ENCODE results near the gene MAP4K5. TPM values are rescaled to one million over a fixed set of nuclear protein-coding genes. Genes with fewer than 3 reads are reported as not detected.
"Not testable (repeated sequence)": the region's sequence is repeated elsewhere in the genome, so short reads cannot be mapped to it uniquely, and the experiment has no call there.

Gene MAP4K5
- total RNA-seq: 21.0 and 23.1 TPM in 2 replicates

DNA sequence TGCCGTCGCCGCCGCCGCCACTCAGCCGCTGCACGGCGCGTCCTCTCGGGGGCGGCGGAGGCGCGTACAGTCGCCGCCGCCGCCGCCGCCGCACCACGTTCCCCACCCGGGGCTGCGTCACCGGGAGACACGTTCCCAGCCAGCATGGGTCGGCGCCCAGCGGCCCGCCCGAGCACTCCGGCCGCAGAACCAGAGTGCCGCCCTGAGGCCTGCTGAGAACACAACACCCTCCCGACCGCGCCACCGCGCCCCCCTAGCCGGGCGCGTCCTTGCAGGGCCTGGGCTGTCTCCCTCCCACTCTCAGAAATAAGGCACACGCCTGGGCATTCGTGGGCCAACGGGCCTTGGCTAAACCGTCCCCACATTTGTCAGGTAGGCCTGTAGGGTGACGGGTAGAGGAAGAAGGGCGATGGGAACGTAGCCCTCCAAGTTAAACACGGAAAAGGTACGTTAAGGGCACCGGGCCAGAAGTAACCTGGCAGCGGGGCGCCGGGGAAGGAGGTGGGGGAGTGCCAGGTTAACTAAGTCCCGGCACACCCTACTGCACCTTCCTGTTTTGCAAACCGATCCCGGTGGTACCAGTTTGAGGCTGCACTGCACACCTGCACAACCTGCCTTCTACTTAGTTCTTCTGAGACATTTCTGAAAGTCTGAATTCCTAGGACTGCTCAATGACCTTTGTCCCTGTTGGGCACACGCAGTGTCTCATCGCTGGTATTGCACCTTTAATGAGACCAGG, at the start of gene MAP4K5:
Gene MAP4K5, minus strand, starts transcription at position 68 of the 739 bp plus-strand sequence. CDS start 520 bp downstream, outside the sequence.
- DNase-seq (ENCODE audit: low spot score): peak; percentile 82
- peak within 1 kb of the TSS; percentile 88 for H3K4me3 Mint-ChIP-seq (ENCODE audit: low read depth)
- H3K4me1 Mint-ChIP-seq (ENCODE audit: low read depth): peaks cover 30% of the 10 kb centered on the region
- peak within 1 kb of the TSS; percentile 51 for H3K27ac Mint-ChIP-seq
- peaks cover 34% of the 10 kb centered on the region for H3K27me3 Mint-ChIP-seq (ENCODE audit: low read depth)
- peaks cover 10% of the 10 kb centered on the region for H3K36me3 Mint-ChIP-seq (ENCODE audit: low read depth)
- no peaks in the 10 kb centered on the region for H3K9me3 Mint-ChIP-seq
- intact Hi-C loops (cut with micrococcal nuclease): loop anchor here (1.0 to 5.0 kb wide), 6 partner anchors 11 to 680 kb away; partner anchors contain the start of genes CDKL1, NEMF and VCPKMT

GRCh38 chr14:50578433-50578832, 46.1 kb upstream of the MAP4K5 start:
- H3K9me3 Mint-ChIP-seq: no peaks in the 10 kb centered on the region
- H3K27ac Mint-ChIP-seq: no peak overlapping the region
- no peak overlapping the region for H3K4me3 Mint-ChIP-seq (ENCODE audit: low read depth)
- no peaks in the 10 kb centered on the region for H3K36me3 Mint-ChIP-seq (ENCODE audit: low read depth)
- DNase-seq (ENCODE audit: low spot score): no peak
- H3K4me1 Mint-ChIP-seq (ENCODE audit: low read depth): peaks cover 2% of the 10 kb centered on the region
- intact Hi-C loops (cut with micrococcal nuclease): no loop called here
- peaks cover 22% of the 10 kb centered on the region for H3K27me3 Mint-ChIP-seq (ENCODE audit: low read depth)

DNA sequence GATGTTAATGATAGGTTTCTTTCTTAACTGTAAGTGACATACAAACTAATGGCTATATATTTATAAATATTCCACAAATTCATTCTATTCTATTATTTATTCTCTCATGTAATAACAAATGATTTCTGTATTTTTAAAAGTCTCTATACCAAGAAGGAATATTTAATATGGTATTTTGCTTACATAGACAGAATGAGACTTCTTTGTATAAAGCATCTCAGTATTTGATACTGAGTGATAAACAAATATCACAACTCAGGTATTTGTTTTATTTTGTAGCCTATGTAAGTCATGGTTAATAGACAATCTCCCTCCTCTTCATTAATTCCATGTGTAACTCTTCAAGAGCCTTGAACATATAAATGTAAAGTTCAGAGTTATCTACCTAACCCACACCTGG, 45.6 kb upstream of the MAP4K5 start:
- DNase-seq (ENCODE audit: low spot score): no peak
- Mint-ChIP-seq H3K36me3 (ENCODE audit: low read depth) (no peaks in the 10 kb centered on the region), H3K27ac (no peak overlapping the region), H3K9me3 (no peaks in the 10 kb centered on the region), H3K4me3 (ENCODE audit: low read depth) (no peak overlapping the region), H3K4me1 (ENCODE audit: low read depth) (peaks cover 2% of the 10 kb centered on the region), H3K27me3 (ENCODE audit: low read depth) (peaks cover 20% of the 10 kb centered on the region)
- intact Hi-C loops (cut with micrococcal nuclease): no loop called here

- Mint-ChIP-seq H3K36me3 (ENCODE audit: low read depth) (no peaks in the 10 kb centered on the region), H3K27me3 (ENCODE audit: low read depth) (peaks cover 20% of the 10 kb centered on the region), H3K27ac (no peak overlapping the region), H3K9me3 (peaks cover 3% of the 10 kb centered on the region), H3K4me3 (ENCODE audit: low read depth) (no peak overlapping the region), H3K4me1 (ENCODE audit: low read depth) (peaks cover 2% of the 10 kb centered on the region)
- DNase-seq (ENCODE audit: low spot score): no peak
- intact Hi-C loops (cut with micrococcal nuclease): no loop called here
Observed at GRCh38 chr14:50575769-50576168, 43.4 kb upstream of the MAP4K5 start.

DNA sequence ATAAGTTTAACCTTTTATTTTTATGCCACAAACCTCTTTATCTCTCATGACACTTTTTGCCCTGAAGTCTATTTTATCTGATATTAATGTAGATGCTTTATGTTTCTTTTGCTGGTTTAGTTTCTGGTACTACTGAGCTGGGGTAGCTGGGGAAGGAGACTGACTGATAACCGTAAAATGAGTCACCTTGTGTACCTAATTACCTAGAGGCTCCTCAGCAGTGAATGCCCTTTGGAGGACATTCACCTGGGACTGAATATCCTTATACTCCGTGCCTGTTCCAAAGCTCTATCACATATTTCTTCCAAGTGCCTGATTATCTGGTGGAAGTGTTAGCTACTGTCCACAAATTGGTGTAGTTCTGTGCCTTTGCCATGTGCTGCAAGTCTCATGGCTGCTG, 41.5 kb upstream of the MAP4K5 start:
- Mint-ChIP-seq H3K27ac (no peak overlapping the region), H3K27me3 (ENCODE audit: low read depth) (peaks cover 8% of the 10 kb centered on the region), H3K4me1 (ENCODE audit: low read depth) (peaks cover 2% of the 10 kb centered on the region), H3K4me3 (ENCODE audit: low read depth) (no peak overlapping the region), H3K36me3 (ENCODE audit: low read depth) (no peaks in the 10 kb centered on the region), H3K9me3 (peaks cover 16% of the 10 kb centered on the region)
- DNase-seq (ENCODE audit: low spot score): no peak
- intact Hi-C loops (cut with micrococcal nuclease): no loop called here

GRCh38 chr14:50569714-50570274, 37.4 kb upstream of the MAP4K5 start:
- Mint-ChIP-seq H3K36me3 (ENCODE audit: low read depth) (no peaks in the 10 kb centered on the region), H3K9me3 (peaks cover 20% of the 10 kb centered on the region), H3K4me1 (ENCODE audit: low read depth) (no peaks in the 10 kb centered on the region), H3K27me3 (ENCODE audit: low read depth) (peaks cover 9% of the 10 kb centered on the region), H3K27ac (no peak overlapping the region), H3K4me3 (ENCODE audit: low read depth) (no peak overlapping the region)
- intact Hi-C loops (cut with micrococcal nuclease): no loop called here
- DNase-seq (ENCODE audit: low spot score): no peak

DNA sequence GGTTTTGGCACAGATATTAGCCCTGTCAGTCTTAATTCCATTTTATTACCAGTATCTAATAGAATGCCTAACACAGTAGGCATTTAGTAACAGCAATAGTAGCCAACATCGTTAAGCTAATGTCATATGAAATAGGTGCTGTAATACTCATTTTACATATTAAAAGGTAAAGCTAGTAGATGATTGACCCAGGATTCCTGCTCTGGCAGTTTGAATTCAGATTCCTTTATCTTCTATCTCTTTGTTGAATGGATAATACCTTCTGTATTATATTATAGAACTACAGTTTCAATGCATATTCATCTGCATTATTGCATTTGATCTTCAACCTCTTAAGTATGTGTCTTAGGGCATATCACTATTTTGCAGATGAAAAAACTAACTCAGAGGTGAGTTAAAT, 30.5 kb upstream of the MAP4K5 start:
- intact Hi-C loops (cut with micrococcal nuclease): no loop called here
- H3K4me1 Mint-ChIP-seq (ENCODE audit: low read depth): peaks cover 14% of the 10 kb centered on the region
- DNase-seq (ENCODE audit: low spot score): no peak
- H3K36me3 Mint-ChIP-seq (ENCODE audit: low read depth): no peaks in the 10 kb centered on the region
- H3K9me3 Mint-ChIP-seq: no peaks in the 10 kb centered on the region
- no peak overlapping the region for H3K27ac Mint-ChIP-seq
- no peak overlapping the region for H3K4me3 Mint-ChIP-seq (ENCODE audit: low read depth)
- H3K27me3 Mint-ChIP-seq (ENCODE audit: low read depth): peaks cover 49% of the 10 kb centered on the region

- Mint-ChIP-seq H3K4me3 (ENCODE audit: low read depth) (peak overlapping the region; percentile 69), H3K27me3 (ENCODE audit: low read depth) (peaks cover 60% of the 10 kb centered on the region), H3K9me3 (no peaks in the 10 kb centered on the region), H3K27ac (no peak overlapping the region), H3K4me1 (ENCODE audit: low read depth) (peaks cover 14% of the 10 kb centered on the region), H3K36me3 (ENCODE audit: low read depth) (no peaks in the 10 kb centered on the region)
- peak; percentile 22 for DNase-seq (ENCODE audit: low spot score)
- intact Hi-C loops (cut with micrococcal nuclease): no loop called here
Observed at GRCh38 chr14:50560931-50561285, 28.5 kb upstream of the MAP4K5 start.

- no peaks in the 10 kb centered on the region for H3K36me3 Mint-ChIP-seq (ENCODE audit: low read depth)
- peaks cover 14% of the 10 kb centered on the region for H3K4me1 Mint-ChIP-seq (ENCODE audit: low read depth)
- H3K27me3 Mint-ChIP-seq (ENCODE audit: low read depth): peaks cover 63% of the 10 kb centered on the region
- peak; percentile 32 for DNase-seq (ENCODE audit: low spot score)
- intact Hi-C loops (cut with micrococcal nuclease): no loop called here
- H3K9me3 Mint-ChIP-seq: no peaks in the 10 kb centered on the region
- no peak within 1 kb of the TSS for H3K27ac Mint-ChIP-seq
- H3K4me3 Mint-ChIP-seq (ENCODE audit: low read depth): peak within 1 kb of the TSS; percentile 69
Observed at GRCh38 chr14:50559990-50560930, 27.9 kb upstream of the MAP4K5 start, which contains the start of gene ATL1. ATL1 (plus strand) TSS chr14:50560145; CDS start chr14:50560266, 121 bp downstream.

GRCh38 chr14:50552796-50553195, 20.4 kb upstream of the MAP4K5 start:
- peaks cover 45% of the 10 kb centered on the region for H3K27me3 Mint-ChIP-seq (ENCODE audit: low read depth)
- not testable (repeated sequence) for H3K36me3 Mint-ChIP-seq (ENCODE audit: low read depth)
- peaks cover 15% of the 10 kb centered on the region for H3K4me1 Mint-ChIP-seq (ENCODE audit: low read depth)

GRCh38 chr14:50551877-50552276, 19.5 kb upstream of the MAP4K5 start:
- Mint-ChIP-seq H3K27ac (no peak overlapping the region), H3K4me1 (ENCODE audit: low read depth) (peaks cover 15% of the 10 kb centered on the region), H3K36me3 (ENCODE audit: low read depth) (no peaks in the 10 kb centered on the region), H3K27me3 (ENCODE audit: low read depth) (peaks cover 40% of the 10 kb centered on the region), H3K4me3 (ENCODE audit: low read depth) (no peak overlapping the region), H3K9me3 (peaks cover 5% of the 10 kb centered on the region)
- intact Hi-C loops (cut with micrococcal nuclease): no loop called here
- no peak for DNase-seq (ENCODE audit: low spot score)

More at GRCh38 chr14:50552796-50553195, 20.4 kb upstream of the MAP4K5 start:
- intact Hi-C loops (cut with micrococcal nuclease); H3K9me3 Mint-ChIP-seq; DNase-seq (ENCODE audit: low spot score); H3K4me3 Mint-ChIP-seq (ENCODE audit: low read depth); H3K27ac Mint-ChIP-seq: not testable (repeated sequence)

DNA sequence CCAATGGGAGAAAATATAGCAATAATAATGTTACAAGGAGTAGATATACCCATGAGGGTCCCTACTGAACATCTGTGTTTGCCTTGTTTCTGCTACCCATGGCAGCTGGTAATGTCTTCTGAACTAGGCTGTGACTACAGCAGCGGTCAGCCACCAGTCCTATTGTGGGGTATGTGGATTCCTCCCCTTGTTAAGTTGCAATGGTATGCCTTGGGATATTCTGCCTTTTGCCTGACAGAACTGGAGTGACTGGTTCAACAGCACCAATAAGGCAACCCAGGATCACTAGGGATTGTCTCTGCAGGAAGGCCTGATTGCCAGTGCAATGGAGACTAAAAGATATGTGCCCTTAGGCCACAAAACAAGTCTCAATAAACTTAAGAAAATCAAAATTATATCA, 17.9 kb upstream of the MAP4K5 start:
- intact Hi-C loops (cut with micrococcal nuclease): no loop called here
- Mint-ChIP-seq H3K36me3 (ENCODE audit: low read depth) (no peaks in the 10 kb centered on the region), H3K9me3 (peaks cover 5% of the 10 kb centered on the region), H3K4me1 (ENCODE audit: low read depth) (peaks cover 15% of the 10 kb centered on the region), H3K4me3 (ENCODE audit: low read depth) (no peak overlapping the region), H3K27ac (no peak overlapping the region), H3K27me3 (ENCODE audit: low read depth) (peaks cover 36% of the 10 kb centered on the region)
- DNase-seq (ENCODE audit: low spot score): no peak

Data from activated T-helper 2 cell treated with anti-CD3 and anti-CD28 coated beads, Interferon-gamma antibody, Interleukin-2, Interleukin-4, amounts not matched to agents 10 μg/mL and 5 μg/mL and 100 μg/mL, durations not matched to agents 14 hours and 24 hours and 36 hours (primary cell).